HG03342 (cell line): Measurements from ENCODE around the gene TIMM8A.

Experiments used
- ATAC-seq: cut with Tn5 transposase; IDR thresholded peaks from one replicate; pipeline ENCODE4 v1.9.1; 2021; ENCODE audit warnings: mild to moderate bottlenecking, moderate library complexity; ENCODE audit not compliant: unreplicated experiment

Gene TIMM8A

GRCh38 chrX:101348452-101349192 lies at the start of gene TIMM8A:
TSS of gene TIMM8A (minus strand) at chrX:101348742. CDS start at chrX:101348664, 78 bp downstream.
- peak; percentile 98 for ATAC-seq

GRCh38 chrX:101397779-101398178 lies 49.2 kb upstream of the TIMM8A start:
- ATAC-seq: no peak

GRCh38 chrX:101395789-101396188 lies 47.2 kb upstream of the TIMM8A start:
- ATAC-seq: no peak

- ATAC-seq: no peak
These were observed 45.8 kb upstream of the TIMM8A start for GRCh38 chrX:101394372-101394771.

GRCh38 chrX:101393530-101394305 lies 45.2 kb upstream of the TIMM8A start:
- ATAC-seq: no peak

- ATAC-seq: no peak
These were observed 43.3 kb upstream of the TIMM8A start for GRCh38 chrX:101391831-101392230.

GRCh38 chrX:101390664-101391525 lies 42.4 kb upstream of the TIMM8A start, which contains the start of gene RPL36A:
TSS of gene RPL36A (plus strand) at chrX:101391011. CDS start at chrX:101391044, 33 bp downstream.
- peak; percentile 78 for ATAC-seq

GRCh38 chrX:101388604-101389003 lies 40.1 kb upstream of the TIMM8A start:
- ATAC-seq: no peak

- ATAC-seq: no peak
These were observed 38.0 kb upstream of the TIMM8A start for GRCh38 chrX:101386542-101386885.

GRCh38 chrX:101385795-101386541 lies 37.4 kb upstream of the TIMM8A start, which contains the start of gene BTK:
TSS of gene BTK (minus strand) at chrX:101386191. CDS start at chrX:101375284, 10,907 bp downstream.
- ATAC-seq: peak; percentile 65

GRCh38 chrX:101385026-101385684 lies 36.6 kb upstream of the TIMM8A start:
- ATAC-seq: no peak

- peak; percentile 72 for ATAC-seq
These were observed 35.2 kb upstream of the TIMM8A start for GRCh38 chrX:101383679-101384205.

- ATAC-seq: no peak
These were observed 29.0 kb upstream of the TIMM8A start for GRCh38 chrX:101377547-101377946.

GRCh38 chrX:101370888-101371504 lies 22.5 kb upstream of the TIMM8A start:
- ATAC-seq: peak; percentile 66

- no peak for ATAC-seq
These were observed 21.1 kb upstream of the TIMM8A start for GRCh38 chrX:101369687-101370086.

- no peak for ATAC-seq
These were observed 20.3 kb upstream of the TIMM8A start for GRCh38 chrX:101368800-101369199.

- no peak for ATAC-seq
These were observed 16.8 kb upstream of the TIMM8A start for GRCh38 chrX:101365301-101365795.

GRCh38 chrX:101362757-101363156 lies 14.2 kb upstream of the TIMM8A start:
- no peak for ATAC-seq

GRCh38 chrX:101362116-101362515 lies 13.6 kb upstream of the TIMM8A start:
- ATAC-seq: no peak
